ENCODE measurements around the gene PRPF31. TPM values are rescaled to one million over a fixed set of nuclear protein-coding genes. Genes with fewer than 3 reads are reported as not detected.
"Not testable (repeated sequence)": the region's sequence is repeated elsewhere in the genome, so short reads cannot be mapped to it uniquely, and the experiment has no call there.

The PRPF31 gene
- total RNA-seq, 1 donor from 2014 or later = 27.2 TPM

- no peak for DNase-seq
These were observed 47.3 kb downstream of the PRPF31 start for GRCh38 chr19:54162884-54163283.

- DNase-seq = no peak
These were observed 49.0 kb downstream of the PRPF31 start for GRCh38 chr19:54164369-54165068.

- DNase-seq = no peak
These were observed 49.7 kb downstream of the PRPF31 start for GRCh38 chr19:54165222-54165621.

- peak; percentile 76 for DNase-seq
These were observed 52.8 kb downstream of the PRPF31 start for GRCh38 chr19:54168174-54168917.

GRCh38 chr19:54169149-54169740 lies 53.7 kb downstream of the PRPF31 start:
- DNase-seq = no peak

- DNase-seq = not testable (repeated sequence)
These were observed 56.3 kb downstream of the PRPF31 start for GRCh38 chr19:54171736-54172431.

GRCh38 chr19:54172471-54173358 lies 57.2 kb downstream of the PRPF31 start, which contains the start of gene TMC4:
Gene TMC4, minus strand, starts transcription at chr19:54173160. Its CDS starts 43 bp downstream, at chr19:54173117.
- no peak for DNase-seq

GRCh38 chr19:54173359-54173699 lies 57.8 kb downstream of the PRPF31 start:
- DNase-seq = no peak

GRCh38 chr19:54173951-54174834 lies 58.6 kb downstream of the PRPF31 start:
- no peak for DNase-seq

GRCh38 chr19:54178581-54179261 lies 63.2 kb downstream of the PRPF31 start:
- no peak for DNase-seq

GRCh38 chr19:54179262-54179852 lies 63.8 kb downstream of the PRPF31 start:
- DNase-seq = no peak

- no peak for DNase-seq
These were observed 64.4 kb downstream of the PRPF31 start for GRCh38 chr19:54179921-54180461.

GRCh38 chr19:54180691-54181091 lies 65.1 kb downstream of the PRPF31 start:
- DNase-seq = no peak

Other genes with a start within 250 kb of the PRPF31 start
- gene MYADM, start 247.9 kb upstream of the PRPF31 start, total RNA-seq = 16.1 TPM
- gene PRKCG, start 233.6 kb upstream of the PRPF31 start, total RNA-seq = 0.20 TPM
- not detected for gene CACNG7, start 206.5 kb upstream of the PRPF31 start, total RNA-seq
- gene CACNG8, start 152.8 kb upstream of the PRPF31 start, total RNA-seq = under 0.01 TPM
- 0.79 TPM for gene CACNG6, start 124.1 kb upstream of the PRPF31 start, total RNA-seq
- gene VSTM1, start 51.9 kb upstream of the PRPF31 start, total RNA-seq = 1.7 TPM
- 0.20 TPM for gene TARM1, start 34.4 kb upstream of the PRPF31 start, total RNA-seq
- gene OSCAR, start 15.0 kb upstream of the PRPF31 start, total RNA-seq = 1.4 TPM
- gene NDUFA3, start 12.9 kb upstream of the PRPF31 start, total RNA-seq = 6.8 TPM
- gene TFPT, start 97 bp upstream of the PRPF31 start, total RNA-seq = 5.4 TPM
- 11.5 TPM for gene CNOT3, start 22.0 kb downstream of the PRPF31 start, total RNA-seq
- gene LENG1, start 44.0 kb downstream of the PRPF31 start, total RNA-seq = 3.6 TPM
- gene TMC4, start 57.4 kb downstream of the PRPF31 start, total RNA-seq = 1.8 TPM
- gene MBOAT7, start 73.8 kb downstream of the PRPF31 start, total RNA-seq = 18.8 TPM
- gene TSEN34, start 75.6 kb downstream of the PRPF31 start, total RNA-seq = 24.4 TPM
- 3,109 TPM for gene RPS9, start 85.1 kb downstream of the PRPF31 start, total RNA-seq
- gene LILRB3, start 107.3 kb downstream of the PRPF31 start, total RNA-seq = 4.2 TPM
- 1.4 TPM for gene LILRA6, start 127.0 kb downstream of the PRPF31 start, total RNA-seq
- 4.1 TPM for gene LILRB5, start 141.5 kb downstream of the PRPF31 start, total RNA-seq
- gene LILRB2, start 165.4 kb downstream of the PRPF31 start, total RNA-seq = 1.5 TPM
- 3.9 TPM for gene LILRA5, start 197.4 kb downstream of the PRPF31 start, total RNA-seq
- gene LILRA4, start 223.4 kb downstream of the PRPF31 start, total RNA-seq = not detected
- 11.5 TPM for gene LAIR1, start 249.2 kb downstream of the PRPF31 start, total RNA-seq

Measured in skin of body (tissue), 2 donors.